ENCODE measurements around the gene ACVRL1.

The ACVRL1 gene

GRCh38 chr12:51942056-51942455 lies 34.8 kb downstream of the ACVRL1 start:
- no peak for DNase-seq (ENCODE audit: low read depth, low spot score)

DNA sequence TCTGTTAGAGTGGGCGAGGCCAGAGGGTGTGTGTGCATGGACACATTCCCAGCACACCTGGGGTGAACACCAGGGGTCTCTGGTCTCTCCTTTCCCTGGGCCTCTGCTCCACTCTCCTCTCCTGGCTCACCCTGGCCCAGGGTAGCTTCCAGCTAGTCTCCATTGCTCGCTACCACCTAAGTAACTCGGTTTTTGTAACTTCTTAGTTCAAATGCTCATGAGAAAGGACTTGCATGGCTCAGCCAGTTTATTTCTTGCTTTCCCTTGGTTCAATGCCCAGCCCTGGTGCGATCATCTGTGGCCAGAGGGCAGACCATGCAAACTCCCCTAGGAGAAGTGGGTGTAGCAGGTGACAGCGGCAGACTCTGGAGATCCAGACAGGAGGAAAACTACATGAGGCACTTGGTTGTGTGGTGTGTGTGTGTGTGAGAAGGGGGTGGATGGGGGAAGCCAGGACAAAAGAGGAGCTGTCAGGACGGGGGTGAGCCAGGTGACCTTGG lies 35.2 kb downstream of the ACVRL1 start:
- no peak for DNase-seq (ENCODE audit: low read depth, low spot score)

DNA sequence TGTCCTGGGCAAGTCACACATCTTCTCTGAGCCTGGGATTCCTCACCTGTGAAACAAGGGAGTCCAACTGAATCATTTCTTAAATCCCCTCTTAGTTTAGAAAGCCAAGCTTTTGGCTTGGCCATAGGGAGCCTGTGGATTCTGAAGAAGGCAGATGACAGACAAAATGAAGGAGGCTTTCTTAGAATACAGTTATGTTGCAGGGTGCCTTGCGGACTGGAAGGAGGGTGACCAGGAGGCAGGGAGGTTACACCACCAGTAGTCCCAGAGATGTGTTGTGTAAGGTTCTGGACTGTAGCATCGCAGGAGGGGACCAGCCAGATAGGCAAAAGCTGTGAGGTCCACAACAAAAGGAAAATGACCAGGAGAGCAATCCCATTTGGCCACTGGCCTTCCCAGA lies 36.0 kb downstream of the ACVRL1 start:
- no peak for DNase-seq (ENCODE audit: low read depth, low spot score)

DNA sequence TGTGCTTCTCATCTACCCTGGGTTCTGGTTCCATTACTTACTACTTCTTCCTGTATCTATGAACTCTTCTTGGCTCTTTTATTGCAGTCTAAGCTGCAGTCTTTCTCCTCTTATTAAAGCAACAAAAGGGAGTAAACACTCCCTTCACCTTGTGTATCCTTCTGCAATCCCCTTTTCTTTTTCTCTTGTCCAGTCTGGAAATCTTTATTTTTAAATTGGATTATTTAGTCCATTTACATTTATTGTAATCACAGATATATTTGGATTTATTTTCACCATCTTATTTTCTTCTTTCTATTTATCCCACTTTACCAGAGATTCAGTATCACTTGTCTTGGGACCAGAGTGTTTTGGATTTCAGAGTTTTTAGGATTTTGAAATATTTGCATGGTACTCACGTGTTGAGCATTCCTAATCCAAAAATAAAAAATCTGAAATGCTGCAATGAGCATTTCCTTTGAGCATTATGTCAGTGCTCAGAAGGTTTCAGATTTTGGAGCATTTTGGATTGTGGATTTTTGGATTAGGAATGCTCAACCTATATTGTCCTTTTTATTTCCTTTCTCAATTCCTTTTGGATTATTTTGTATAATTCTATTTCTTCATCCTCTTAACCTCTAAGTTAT lies 37.4 kb downstream of the ACVRL1 start:
- DNase-seq (ENCODE audit: low read depth, low spot score), result no peak

GRCh38 chr12:51947246-51947996 lies 40.1 kb downstream of the ACVRL1 start:
- no peak for DNase-seq (ENCODE audit: low read depth, low spot score)

- no peak for DNase-seq (ENCODE audit: low read depth, low spot score)
Observed at GRCh38 chr12:51948066-51948465, 40.8 kb downstream of the ACVRL1 start.

- no peak for DNase-seq (ENCODE audit: low read depth, low spot score)
Observed at GRCh38 chr12:51949342-51950030, 42.2 kb downstream of the ACVRL1 start.

- no peak for DNase-seq (ENCODE audit: low read depth, low spot score)
Observed at GRCh38 chr12:51950682-51951198, 43.4 kb downstream of the ACVRL1 start.

- DNase-seq (ENCODE audit: low read depth, low spot score), result peak; percentile 87
Observed at GRCh38 chr12:51951199-51951842, 44.0 kb downstream of the ACVRL1 start, which contains the start of gene ACVR1B. ACVR1B (plus strand) TSS chr12:51951699; CDS start chr12:51951744, 45 bp downstream.

DNA sequence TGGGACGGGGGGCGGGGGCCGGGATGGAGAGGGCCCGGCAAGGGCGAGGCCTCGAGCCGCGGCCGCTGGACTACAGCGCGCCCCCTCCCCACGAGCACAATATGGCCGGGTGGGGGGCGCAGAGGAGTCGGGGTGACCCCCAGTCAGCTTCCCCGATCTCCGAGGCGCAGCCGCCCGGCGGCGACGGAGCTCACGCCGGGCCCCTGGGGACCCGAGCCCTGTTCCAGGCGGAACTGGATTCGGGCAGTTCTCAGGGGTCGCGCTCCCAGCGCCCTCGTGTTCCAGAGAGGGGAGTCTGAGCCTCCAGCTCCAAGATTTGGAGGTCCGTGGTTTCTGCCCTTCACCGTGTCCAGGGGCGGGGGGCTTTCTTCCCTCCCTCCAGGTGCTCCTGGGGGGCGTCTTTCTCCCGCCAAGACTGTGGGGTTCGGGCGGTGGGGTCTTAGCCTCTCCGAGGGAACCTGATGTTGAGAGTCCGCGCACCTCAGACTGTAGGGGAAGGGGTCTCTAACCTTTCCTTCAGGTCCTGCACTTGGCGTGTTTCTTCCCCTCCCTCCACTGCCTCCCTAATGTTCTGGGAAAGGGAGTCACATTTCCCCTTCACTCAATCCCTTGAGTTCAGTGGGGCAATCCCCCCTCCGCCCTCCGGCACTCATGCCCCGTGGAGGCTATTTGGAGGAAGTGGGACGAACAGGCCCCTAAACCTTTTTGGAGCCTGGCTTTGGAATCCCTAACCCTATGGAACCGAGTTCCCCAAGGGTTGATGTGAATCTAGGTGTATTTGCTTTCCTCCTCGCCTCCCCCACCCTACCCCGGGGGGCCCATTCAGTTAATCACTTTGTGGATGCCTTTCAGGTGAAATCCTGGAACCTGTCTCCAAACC lies 44.8 kb downstream of the ACVRL1 start:
- peak; percentile 63 for DNase-seq (ENCODE audit: low read depth, low spot score)

- peak; percentile 21 for DNase-seq (ENCODE audit: low read depth, low spot score)
Observed at GRCh38 chr12:51953089-51953488, 45.8 kb downstream of the ACVRL1 start.

DNA sequence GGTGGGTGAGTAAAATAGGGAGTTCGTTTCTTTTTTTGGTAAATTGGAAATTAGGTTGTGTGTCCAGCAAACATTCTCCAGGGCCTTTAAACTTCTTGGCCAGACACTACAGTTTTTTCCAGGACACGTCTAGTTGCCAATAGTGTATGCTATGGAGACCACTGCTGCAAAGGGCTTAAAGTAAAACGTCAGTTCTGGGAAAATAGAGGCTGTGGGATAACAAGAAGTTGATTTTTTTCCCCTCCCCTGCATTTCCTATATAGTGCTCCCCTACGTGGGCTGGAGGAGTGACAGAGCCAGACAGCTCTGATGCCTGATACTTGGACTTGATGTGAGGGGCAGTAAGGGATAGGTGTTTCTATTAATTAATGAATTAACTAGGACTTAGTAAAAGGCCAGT lies 46.6 kb downstream of the ACVRL1 start:
- no peak for DNase-seq (ENCODE audit: low read depth, low spot score)

GRCh38 chr12:51954561-51955361 lies 47.5 kb downstream of the ACVRL1 start:
- DNase-seq (ENCODE audit: low read depth, low spot score), result no peak

GRCh38 chr12:51955702-51956101 lies 48.4 kb downstream of the ACVRL1 start:
- no peak for DNase-seq (ENCODE audit: low read depth, low spot score)

GRCh38 chr12:51958542-51958941 lies 51.2 kb downstream of the ACVRL1 start:
- no peak for DNase-seq (ENCODE audit: low read depth, low spot score)

DNA sequence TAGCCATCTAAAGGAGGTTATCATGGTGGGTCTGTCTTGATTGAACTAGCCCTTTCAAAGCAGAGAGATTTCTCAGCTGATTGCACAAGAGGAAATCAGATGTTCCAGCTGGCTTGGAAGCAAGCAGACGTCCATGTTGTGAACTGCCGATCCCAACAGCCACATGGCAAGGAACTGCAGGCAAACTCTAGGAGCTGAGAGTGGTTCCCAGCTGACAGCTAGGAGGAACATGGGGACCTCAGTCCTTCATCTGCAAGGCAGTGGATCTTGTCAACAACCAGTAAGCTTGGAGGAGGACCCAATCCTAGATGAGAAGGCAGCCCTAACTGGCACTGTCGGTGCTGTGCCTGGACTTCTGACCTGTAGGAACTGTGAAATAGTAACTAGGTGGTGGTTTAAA lies 51.9 kb downstream of the ACVRL1 start:
- no peak for DNase-seq (ENCODE audit: low read depth, low spot score)

DNA sequence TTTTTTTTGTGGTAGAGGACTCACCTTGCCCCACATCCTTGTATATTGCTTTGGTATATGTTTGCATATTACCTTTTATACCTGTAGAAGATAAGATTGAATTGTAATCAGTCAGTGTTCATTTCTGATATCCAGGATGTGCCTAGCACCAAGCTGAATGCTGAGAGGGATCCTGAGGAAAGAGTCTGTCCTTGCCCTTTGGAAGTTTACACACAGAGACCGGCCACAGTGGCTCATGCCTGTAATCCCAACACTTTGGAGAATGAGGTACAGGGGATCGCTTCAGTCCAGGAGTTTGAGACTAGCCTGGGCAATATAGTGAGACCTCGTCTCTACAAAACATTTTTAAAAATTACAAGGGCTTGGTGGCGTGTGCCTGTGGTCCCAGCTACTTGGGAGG lies 52.6 kb downstream of the ACVRL1 start:
- DNase-seq (ENCODE audit: low read depth, low spot score), result no peak

GRCh38 chr12:51960488-51960887 lies 53.2 kb downstream of the ACVRL1 start:
- DNase-seq (ENCODE audit: low read depth, low spot score), result no peak

- no peak for DNase-seq (ENCODE audit: low read depth, low spot score)
Observed at GRCh38 chr12:51960890-51961289, 53.6 kb downstream of the ACVRL1 start.

DNA sequence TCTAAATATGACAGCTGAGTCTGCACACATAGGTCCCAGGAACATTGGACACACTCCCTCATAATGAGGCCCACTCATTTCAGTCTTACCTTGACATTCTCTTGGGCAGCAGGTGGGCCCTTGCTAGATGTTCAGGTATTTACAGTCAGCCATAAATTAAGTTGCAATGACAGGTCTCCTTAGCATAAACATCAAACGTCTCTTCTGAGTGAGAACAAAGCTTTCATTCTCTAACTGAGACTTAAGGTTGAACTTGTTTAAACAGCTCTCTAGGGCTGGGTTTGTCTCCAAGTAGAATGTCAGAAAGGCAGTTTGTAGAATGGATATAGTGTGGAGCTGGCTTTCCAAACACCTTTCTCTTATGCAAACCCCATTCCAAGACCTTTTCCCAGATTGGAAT lies 54.5 kb downstream of the ACVRL1 start:
- DNase-seq (ENCODE audit: low read depth, low spot score), result peak; percentile 5
